GM12892 (cell line): ENCODE results near the gene EMILIN3.

Experiments
- DNase-seq: peaks from one replicate; pipeline ENCODE4 v3.0.0; 2011; ENCODE audit not compliant: insufficient read length
- FAIRE-seq: peaks from 2 replicates; lab custom pipeline; 2011; peaks lifted over from hg19 to GRCh38; lab: Jason Lieb, UNC
- POLR2A ChIP-seq: IDR thresholded peaks from 2 replicates; pipeline ENCODE4 v1.6.1; 2011; ENCODE audit warnings: low read depth, low read length, control low read depth
- POLR2AphosphoS5 ChIP-seq: IDR thresholded peaks from 2 replicates; pipeline ENCODE4 v1.6.1; 2011; ENCODE audit warnings: low read depth, low read length, control low read depth
- TAF1 ChIP-seq: IDR thresholded peaks from 2 replicates; pipeline ENCODE4 v1.6.1; 2011; ENCODE audit warnings: low read depth, mild to moderate bottlenecking, control low read depth, low read length, borderline replicate concordance

Gene EMILIN3

GRCh38 chr20:41403604-41404003 is 37.0 kb upstream of the EMILIN3 start:
- DNase-seq (no peak), FAIRE-seq (no peak)
- no peak for TF ChIP-seq POLR2A
- no peak for TF ChIP-seq POLR2AphosphoS5
- TF ChIP-seq TAF1, result no peak

DNA sequence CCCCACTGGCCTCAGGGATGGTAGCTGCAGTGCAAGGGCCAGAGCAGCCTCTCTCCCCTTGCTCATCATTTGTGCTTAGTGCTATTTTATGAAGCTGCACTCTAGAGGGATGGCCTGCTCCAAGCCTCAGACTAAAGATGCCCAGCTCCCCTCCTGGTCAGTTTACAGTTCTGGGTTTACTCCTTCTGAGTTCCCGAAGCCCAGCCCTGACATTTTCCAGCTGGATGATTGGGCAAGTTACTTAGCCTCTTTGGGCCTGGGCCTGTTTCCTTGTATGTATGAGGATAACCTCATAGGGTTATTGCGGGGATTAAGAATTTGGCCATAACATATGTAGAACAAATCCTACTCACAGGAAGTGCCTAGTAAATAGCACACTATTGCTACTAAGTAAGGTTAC is 31.8 kb upstream of the EMILIN3 start:
- no peak for TF ChIP-seq POLR2AphosphoS5
- no peak for TF ChIP-seq TAF1
- TF ChIP-seq POLR2A, result no peak
- DNase-seq, result no peak
- FAIRE-seq, result no peak

GRCh38 chr20:41395667-41396664 is 29.3 kb upstream of the EMILIN3 start:
- FAIRE-seq, result no peak
- TF ChIP-seq POLR2AphosphoS5, result no peak
- no peak for TF ChIP-seq TAF1
- no peak for TF ChIP-seq POLR2A
- no peak for DNase-seq

DNA sequence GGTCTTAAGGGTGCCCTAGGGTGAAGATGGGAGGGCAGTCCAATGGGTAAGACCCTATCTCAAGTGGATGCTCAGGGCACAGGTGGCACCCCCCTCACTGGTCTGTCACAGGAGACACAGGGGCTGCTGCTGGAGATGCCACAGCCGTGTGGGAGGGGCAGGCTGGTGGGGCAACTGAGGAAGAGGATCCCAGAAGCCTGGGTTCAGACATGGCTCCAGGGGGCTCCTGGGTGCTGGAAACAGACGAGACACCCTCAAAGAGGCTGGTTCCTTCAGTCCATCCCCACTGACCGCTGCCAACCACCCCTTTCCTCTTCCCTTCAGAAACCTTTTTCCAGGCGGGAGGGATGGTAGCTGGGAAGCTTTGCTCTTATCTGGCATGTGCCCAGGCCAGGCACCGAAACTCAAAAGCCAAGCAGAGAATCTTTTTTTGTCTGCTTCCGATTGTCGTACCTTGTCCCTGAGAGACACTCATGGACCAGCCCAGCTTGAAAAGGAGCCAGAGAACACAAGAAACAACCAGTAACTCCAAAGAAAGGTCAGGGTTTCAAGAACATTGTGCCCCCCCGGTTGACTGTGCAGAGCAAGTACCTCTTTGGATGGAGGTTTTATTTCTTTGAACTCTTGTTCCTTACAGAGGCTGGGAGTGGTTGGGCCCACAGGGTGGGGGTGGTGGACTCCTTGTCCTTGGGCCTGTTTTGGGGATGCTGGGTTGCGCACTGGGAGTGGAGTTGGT is 28.5 kb upstream of the EMILIN3 start:
- DNase-seq, result no peak
- TF ChIP-seq POLR2AphosphoS5, result no peak
- no peak for TF ChIP-seq POLR2A
- FAIRE-seq, result no peak

DNA sequence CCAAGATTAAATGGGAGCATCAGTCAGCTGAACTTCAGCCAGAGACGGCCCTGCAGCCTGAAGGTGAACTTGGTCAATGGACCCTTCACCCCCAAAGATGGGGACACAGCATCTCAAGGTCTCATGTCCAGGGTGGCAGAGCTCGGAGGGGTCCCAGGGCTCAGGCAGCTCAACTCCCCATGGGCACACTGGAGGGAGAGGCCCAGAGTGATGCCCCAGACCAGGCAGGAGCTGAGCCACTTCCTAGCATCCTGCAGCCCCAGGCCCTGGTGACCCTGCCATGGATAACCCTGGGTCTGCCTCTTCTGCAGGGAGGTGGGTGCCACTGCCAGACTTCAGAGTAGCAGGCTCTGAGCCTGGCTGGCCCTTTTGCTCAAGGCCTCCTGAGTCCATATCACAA is 27.5 kb upstream of the EMILIN3 start:
- no peak for DNase-seq
- no peak for FAIRE-seq
- TF ChIP-seq TAF1 (no peak), POLR2A (no peak), POLR2AphosphoS5 (no peak)

DNA sequence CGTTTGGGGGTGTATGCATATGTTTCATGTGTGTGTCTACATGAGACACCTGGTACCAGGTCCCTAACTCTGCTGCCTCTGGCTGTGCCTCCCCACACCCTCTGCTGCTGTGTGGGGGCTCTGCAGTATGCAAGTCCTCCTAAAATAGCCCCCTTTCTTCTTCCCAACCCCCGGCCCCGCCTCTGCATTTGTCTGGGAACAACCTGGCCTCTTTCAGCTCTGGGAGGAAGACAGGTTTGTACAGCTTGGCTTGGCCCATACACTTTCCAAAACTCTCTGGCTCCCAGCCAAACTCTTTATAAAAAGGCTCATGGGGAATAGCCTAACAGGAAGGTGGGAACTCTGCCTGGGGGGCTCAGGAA is 27.1 kb upstream of the EMILIN3 start:
- DNase-seq (no peak), FAIRE-seq (no peak)
- TF ChIP-seq POLR2AphosphoS5 (no peak), TAF1 (no peak), POLR2A (no peak)

DNA sequence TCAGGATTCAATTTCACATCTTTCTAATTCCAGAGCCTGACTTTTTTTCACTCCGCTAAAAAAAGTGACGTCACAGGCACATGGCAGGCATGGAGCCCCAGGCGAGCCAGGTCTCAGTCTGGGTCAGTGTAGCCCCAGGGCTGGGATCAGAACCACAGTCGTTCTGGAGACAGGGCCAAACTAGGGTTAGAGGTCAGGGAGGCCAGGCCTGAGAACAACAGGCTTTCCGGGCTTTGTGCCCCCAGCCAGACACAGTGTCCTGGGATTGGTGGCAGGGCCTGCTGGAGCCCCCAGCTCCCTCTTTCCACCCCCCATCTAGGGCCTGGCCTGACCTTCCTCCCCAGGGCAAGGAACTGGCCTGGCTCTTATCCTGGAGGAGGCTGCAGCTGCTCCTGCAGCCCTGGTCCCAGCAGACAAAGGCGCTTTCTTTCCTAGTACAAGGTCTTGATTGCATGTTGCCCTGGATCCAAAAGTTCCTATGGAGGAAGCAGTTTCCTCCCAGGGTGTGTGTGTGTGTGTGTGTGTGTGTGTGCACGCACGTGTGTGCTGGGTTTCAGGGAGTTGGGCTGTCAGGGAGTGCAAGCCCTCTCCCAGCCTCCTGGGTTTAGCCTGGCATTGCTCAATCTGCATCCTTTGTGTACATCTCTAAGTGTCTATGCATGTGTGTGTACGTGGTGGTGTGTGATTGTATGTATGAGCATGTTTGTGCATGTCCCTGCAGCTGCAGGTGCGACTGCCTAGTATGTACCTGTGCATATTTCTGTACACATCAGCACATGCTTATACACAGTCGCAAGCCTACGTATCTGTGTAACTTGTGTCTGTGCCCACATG is 26.5 kb upstream of the EMILIN3 start:
- TF ChIP-seq POLR2A, result no peak
- no peak for TF ChIP-seq TAF1
- TF ChIP-seq POLR2AphosphoS5, result no peak
- FAIRE-seq (no peak), DNase-seq (no peak)

DNA sequence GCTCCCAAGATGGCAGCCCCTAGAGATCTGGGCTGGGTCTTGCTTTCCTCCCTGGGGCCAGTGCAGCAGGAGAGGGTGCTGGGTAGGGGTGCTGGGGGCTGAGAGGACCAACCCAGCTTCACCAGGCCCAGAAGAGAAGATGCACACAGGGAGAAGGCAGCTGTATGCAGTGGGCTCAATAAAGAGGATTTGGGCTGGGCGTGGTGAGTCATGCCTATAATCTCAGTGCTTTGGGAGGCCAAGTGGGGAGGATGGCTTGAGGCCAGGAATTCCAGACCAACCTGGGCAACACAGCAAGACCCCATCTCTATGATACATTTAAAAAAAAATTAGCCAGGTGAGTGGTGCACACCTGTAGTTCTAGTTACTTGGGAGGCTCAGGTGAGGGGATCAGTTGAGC is 25.7 kb upstream of the EMILIN3 start:
- no peak for FAIRE-seq
- no peak for DNase-seq

DNA sequence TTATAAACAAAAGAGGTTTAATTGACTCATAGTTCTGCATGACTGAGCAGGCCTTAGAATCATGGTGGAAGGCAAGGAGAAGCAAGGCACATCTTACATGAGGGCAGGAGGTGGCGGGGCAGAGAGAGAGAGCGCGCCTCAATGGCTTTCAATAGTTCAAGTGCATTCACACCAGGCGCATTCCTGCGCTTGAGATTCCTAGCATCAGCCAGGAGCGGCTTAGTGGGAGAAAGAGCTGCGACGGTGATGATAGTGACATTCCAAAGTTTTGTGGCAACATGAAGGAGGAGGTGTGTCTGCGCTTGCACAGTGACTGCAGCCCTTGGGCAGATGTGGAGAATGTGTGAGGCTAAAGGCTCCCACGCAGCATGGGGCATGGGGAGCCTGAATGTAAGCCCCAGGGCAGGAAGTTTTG is 25.0 kb upstream of the EMILIN3 start:
- FAIRE-seq, result no peak
- DNase-seq, result no peak
- TF ChIP-seq TAF1, result no peak

More for the DNA sequence above, 25.7 kb upstream of the EMILIN3 start:
- no peak for TF ChIP-seq TAF1

DNA sequence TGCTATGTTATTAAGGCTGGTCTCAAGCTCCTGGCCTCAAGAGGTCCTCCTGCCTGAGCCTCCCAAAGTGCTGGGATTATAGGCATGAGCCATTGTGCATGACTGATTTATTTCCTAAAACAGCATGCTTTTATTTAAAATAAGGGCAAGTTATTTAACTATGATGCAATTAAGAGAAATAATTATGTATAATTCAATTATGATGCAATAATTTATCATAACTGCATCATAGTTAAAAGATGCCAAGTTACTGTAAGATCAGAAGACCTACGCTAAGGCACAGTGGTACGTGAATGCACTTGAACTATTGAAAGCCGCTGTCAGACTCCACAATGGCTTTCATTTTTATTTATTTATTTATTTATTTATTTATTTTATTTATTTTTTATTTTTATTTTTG is 24.3 kb upstream of the EMILIN3 start:
- DNase-seq, result no peak
- TF ChIP-seq TAF1 (no peak), POLR2AphosphoS5 (no peak), POLR2A (no peak)
- FAIRE-seq, result no peak

- TF ChIP-seq POLR2A, result no peak
- TF ChIP-seq TAF1, result no peak
- TF ChIP-seq POLR2AphosphoS5, result no peak
- FAIRE-seq (no peak), DNase-seq (no peak)
Observed at GRCh38 chr20:41387444-41387851, 20.8 kb upstream of the EMILIN3 start.
